ENCODE measurements around the gene MYRFL. TPM values are rescaled to one million over a fixed set of nuclear protein-coding genes. Genes with fewer than 3 reads are reported as not detected.
"Not testable (repeated sequence)": the region's sequence is repeated elsewhere in the genome, so short reads cannot be mapped to it uniquely, and the experiment has no call there.

Gene MYRFL
- total RNA-seq: not detected

DNA sequence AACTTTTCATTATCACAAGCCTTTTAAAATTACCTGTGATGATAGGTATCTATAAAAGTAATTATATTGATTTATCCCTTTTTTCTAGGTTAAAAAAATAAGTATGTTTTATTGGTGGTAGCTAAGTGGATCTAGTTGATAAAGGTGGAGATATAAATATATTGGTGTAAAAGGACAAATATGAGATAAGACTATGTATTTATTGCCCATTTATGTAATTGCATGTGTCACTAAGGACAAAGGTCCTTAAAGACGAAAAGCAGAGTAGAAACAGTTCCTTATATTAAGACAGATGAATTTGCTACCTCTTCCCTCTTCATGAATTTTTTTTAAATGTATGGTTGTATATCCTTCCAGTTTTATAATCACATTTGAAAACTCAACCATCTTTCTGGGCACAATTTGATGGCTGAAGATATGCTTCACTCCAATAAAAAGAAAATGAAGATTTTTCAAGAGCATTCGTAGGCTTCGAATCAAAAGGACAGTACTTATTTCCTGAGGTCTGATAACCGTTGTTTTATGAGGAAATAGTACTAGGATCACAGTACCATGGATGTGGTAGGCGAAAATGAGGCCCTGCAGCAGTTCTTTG is at the start of gene MYRFL:
Gene MYRFL, plus strand, starts transcription at position 262 of the 595 bp plus-strand sequence. Its CDS starts 291 bp downstream, at position 553.
- ATAC-seq (ENCODE audit: low FRiP score) (no peak), DNase-seq (ENCODE audit: low spot score) (no peak)
- TF ChIP-seq, protein P1, sequence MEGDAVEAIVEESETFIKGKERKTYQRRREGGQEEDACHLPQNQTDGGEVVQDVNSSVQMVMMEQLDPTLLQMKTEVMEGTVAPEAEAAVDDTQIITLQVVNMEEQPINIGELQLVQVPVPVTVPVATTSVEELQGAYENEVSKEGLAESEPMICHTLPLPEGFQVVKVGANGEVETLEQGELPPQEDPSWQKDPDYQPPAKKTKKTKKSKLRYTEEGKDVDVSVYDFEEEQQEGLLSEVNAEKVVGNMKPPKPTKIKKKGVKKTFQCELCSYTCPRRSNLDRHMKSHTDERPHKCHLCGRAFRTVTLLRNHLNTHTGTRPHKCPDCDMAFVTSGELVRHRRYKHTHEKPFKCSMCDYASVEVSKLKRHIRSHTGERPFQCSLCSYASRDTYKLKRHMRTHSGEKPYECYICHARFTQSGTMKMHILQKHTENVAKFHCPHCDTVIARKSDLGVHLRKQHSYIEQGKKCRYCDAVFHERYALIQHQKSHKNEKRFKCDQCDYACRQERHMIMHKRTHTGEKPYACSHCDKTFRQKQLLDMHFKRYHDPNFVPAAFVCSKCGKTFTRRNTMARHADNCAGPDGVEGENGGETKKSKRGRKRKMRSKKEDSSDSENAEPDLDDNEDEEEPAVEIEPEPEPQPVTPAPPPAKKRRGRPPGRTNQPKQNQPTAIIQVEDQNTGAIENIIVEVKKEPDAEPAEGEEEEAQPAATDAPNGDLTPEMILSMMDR (IDR thresholded peaks at IDR 0.05): no peak

DNA sequence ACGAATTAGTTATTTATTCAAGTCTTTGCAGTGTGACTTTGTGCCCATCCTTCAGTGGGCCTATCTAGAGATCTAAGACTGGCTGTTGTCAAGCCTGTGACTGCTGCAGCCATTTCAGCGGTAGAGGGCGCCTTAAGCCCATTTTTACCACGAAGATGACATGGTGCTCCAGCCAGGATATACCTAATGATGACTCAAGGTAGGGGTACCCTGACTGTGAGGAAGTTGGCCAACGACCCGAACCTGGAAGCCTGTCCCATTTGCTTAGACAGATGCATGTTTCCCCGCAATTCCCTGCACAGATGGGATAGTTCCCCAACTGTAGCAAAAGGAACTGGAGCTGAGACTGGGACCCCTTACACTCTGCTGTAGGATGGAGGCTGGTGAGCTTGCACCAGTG is 45.1 kb upstream of the MYRFL start:
- DNase-seq (ENCODE audit: low spot score): no peak
- ATAC-seq (ENCODE audit: low FRiP score): no peak
- TF ChIP-seq, protein P1 (IDR thresholded peaks at IDR 0.05): no peak

DNA sequence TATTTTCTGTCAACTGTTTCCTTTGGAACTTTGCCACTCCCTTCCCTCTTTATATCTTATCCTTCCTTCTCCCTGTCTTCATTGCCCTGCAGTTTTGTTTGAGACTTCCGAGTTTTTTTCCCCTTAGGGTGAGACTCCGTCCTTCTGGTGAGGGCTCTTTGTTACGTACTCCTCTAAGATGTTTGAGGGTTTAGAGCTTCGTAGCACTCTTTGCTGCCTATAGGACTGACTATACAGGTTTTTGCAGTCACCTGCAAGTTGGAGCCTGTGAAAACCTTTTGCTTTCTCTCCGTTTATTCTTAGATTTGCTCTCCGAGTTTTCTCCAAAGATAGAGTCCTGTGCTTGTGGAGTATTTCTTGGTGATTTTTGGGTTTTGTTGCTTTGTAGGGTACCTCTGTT is 41.7 kb upstream of the MYRFL start:
- DNase-seq (ENCODE audit: low spot score) (no peak), ATAC-seq (ENCODE audit: low FRiP score) (no peak)
- TF ChIP-seq, protein P1 (IDR thresholded peaks at IDR 0.05): no peak

DNA sequence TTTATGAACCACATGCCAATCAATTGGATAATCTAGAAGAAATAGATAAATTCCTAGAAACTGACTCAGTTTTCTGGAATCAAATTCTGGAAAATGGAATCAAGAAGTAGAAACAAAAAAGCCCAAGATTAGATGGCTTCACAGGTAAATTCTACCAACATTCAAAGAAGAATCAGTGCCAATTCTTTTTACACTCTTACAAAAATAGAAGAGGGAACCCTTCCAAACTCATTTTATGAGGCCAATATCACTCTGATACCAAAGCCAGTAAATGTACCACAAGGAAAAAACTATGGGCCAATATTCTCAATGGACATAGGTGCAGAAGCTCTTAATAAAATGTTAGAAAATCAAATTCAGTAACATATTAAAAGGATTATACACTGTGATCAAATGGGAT is 35.7 kb upstream of the MYRFL start:
- DNase-seq (ENCODE audit: low spot score): no peak
- TF ChIP-seq, protein P1 (IDR thresholded peaks at IDR 0.05): no peak
- no peak for ATAC-seq (ENCODE audit: low FRiP score)

DNA sequence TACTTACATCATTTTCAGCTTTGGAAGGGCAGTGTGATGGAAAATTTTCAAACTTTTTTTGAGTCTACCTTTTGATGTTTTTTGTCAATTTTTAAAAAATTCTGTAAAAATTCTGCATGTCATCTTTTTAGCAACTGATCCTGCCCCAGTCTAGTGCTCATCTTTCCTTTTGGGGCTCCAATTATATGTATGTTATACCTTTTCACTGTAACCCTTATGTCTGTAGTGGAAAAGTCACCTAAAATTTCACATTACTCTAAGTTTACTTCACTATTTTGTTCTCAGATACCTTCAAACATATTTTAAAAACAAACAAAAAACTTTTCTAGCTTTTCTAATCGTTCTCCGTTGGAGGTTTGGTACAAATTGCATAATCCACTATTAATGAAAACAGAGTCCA is 32.5 kb upstream of the MYRFL start:
- no peak for ATAC-seq (ENCODE audit: low FRiP score)
- DNase-seq (ENCODE audit: low spot score): no peak
- TF ChIP-seq, protein P1 (IDR thresholded peaks at IDR 0.05): no peak

DNA sequence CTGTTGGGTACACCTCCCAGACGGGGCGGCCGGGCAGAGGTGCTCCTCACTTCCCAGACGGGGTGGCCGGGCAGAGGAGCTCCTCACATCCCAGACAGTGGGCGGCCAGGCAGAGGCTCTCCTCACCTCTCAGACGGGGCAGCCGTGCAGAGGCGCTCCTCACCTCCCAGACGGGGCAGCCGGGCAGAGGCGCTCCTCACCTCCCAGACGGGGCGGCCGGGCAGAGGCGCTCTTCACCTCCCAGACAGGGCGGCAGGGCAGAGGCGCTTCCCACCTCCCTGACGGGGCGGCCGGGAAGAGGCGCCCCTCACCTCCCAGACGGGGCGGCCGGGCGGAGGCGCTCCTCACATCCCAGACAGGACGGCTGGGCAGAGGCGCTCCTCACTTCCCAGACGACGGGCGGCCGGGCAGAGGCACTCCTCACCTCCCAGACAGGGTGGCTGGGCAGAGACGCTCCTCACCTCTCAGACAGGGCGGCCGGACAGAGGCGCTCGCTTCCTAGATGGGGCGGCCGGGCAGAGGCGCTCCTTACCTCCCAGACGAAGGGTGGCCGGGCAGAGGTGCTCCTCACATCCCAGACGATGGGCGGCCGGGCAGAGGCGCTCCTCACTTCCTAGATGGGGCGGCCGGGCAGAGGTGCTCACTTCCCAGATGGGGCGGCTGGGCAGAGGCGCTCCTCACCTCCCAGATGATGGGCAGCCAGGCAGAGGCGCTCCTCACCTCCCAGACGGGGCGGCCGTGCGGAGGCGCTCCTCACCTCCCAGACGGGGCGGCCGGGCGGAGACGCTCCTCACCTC is 17.7 kb upstream of the MYRFL start:
- not testable (repeated sequence) for DNase-seq (ENCODE audit: low spot score)

DNA sequence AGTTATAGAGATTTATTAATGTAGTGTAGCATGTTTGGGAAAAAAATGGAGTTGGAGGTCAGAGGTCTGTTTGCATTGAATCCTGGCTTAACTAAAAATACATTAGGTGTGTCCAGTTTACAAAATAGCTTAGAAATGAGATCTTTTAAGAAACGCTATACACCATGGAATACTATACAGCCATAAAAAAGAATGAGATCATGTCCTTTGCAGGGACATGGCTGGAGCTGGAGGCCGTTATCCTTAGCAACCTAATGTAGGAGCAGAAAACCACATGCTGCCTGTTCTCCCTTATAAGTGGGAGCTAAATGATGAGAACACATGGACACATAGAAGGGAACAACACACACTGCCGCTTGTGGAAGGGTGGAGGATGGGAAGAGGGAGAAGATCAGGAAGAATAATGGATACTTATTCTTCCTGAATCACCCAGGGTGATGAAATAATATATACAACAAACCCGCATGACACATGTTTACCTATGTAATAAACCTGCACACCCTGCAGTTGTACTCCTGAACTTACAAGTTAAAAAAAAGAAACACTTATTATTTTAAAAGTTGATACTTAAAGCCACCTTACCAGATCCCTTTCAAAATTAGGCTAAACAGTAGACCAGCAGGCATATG is 14.0 kb upstream of the MYRFL start:
- ATAC-seq (ENCODE audit: low FRiP score): no peak
- no peak for DNase-seq (ENCODE audit: low spot score)
- TF ChIP-seq, protein P1 (IDR thresholded peaks at IDR 0.05): no peak

More for the DNA sequence above, 17.7 kb upstream of the MYRFL start:
- not testable (repeated sequence) for ATAC-seq (ENCODE audit: low FRiP score)

Measured in omental fat pad (tissue), 4 donors.